Keratinocyte (primary cell): ENCODE results near the gene CDT1. TPM values are rescaled to one million over a fixed set of nuclear protein-coding genes. Genes with fewer than 3 reads are reported as not detected.

Source experiments
- DNase-seq: peaks from one replicate; pipeline ENCODE4 v3.0.0-alpha.2; 2011; ENCODE audit warnings: low read depth, missing footprints, low spot score
- FAIRE-seq: peaks from 2 replicates; lab custom pipeline; 2011; peaks lifted over from hg19 to GRCh38; lab: Jason Lieb, UNC
- H2AFZ ChIP-seq: 2 replicates; pipeline ENCODE4 v1.6.0; 2012; ENCODE audit warnings: low read length, control low read depth, inconsistent platforms; ENCODE audit not compliant: control insufficient read depth
- H3K27ac ChIP-seq: 2 replicates; pipeline ENCODE4 v1.5.1; 2011; ENCODE audit warnings: low read length; ENCODE audit not compliant: control insufficient read depth, insufficient read depth
- H3K27me3 ChIP-seq: 3 replicates; pipeline ENCODE4 v1.6.0; 2011; ENCODE audit warnings: low read length; ENCODE audit not compliant: control insufficient read depth, insufficient read depth; ENCODE audit errors: extremely low read depth
- H3K36me3 ChIP-seq, 2 experiments: 2 replicates in 1 of 2; 3 replicates in 1 of 2; pipeline ENCODE4 v1.5.1; 2011; ENCODE audit warnings: low read length in 2 of 2, mild to moderate bottlenecking in 1 of 2; ENCODE audit not compliant: control insufficient read depth in 2 of 2, insufficient read depth in 2 of 2; ENCODE audit errors: extremely low read depth in 1 of 2
- H3K4me1 ChIP-seq: 3 replicates; pipeline ENCODE4 v1.5.1; 2011; ENCODE audit warnings: low read length; ENCODE audit not compliant: control insufficient read depth, insufficient read depth; ENCODE audit errors: extremely low read depth
- H3K4me2 ChIP-seq: 3 replicates; pipeline ENCODE4 v1.6.0; 2011; ENCODE audit warnings: low read depth, low read length; ENCODE audit not compliant: control insufficient read depth, insufficient read depth; ENCODE audit errors: extremely low read depth
- H3K4me3 ChIP-seq, 3 experiments: fragments of 200-600 bp in 1 of 3; sonication (generic) in 1 of 3; 2 replicates in 2 of 3; 3 replicates in 1 of 3; pipeline ENCODE4 v1.5.1; 2011 to 2016; ENCODE audit warnings: low read length in 3 of 3, mild to moderate bottlenecking in 3 of 3, control low read depth in 2 of 3, inconsistent platforms in 1 of 3, low read depth in 1 of 3, mixed read lengths in 1 of 3, mixed run types in 1 of 3, moderate library complexity in 1 of 3; ENCODE audit not compliant: control insufficient read depth in 2 of 3, insufficient read depth in 2 of 3; ENCODE audit errors: extremely low read depth in 1 of 3
- H3K79me2 ChIP-seq: 2 replicates; pipeline ENCODE4 v1.6.0; 2012; ENCODE audit warnings: low read length; ENCODE audit not compliant: control insufficient read depth, insufficient read depth
- H3K9ac ChIP-seq: 3 replicates; pipeline ENCODE4 v1.6.0; 2011; ENCODE audit warnings: low read length; ENCODE audit not compliant: control insufficient read depth, insufficient read depth; ENCODE audit errors: extremely low read depth
- H3K9me1 ChIP-seq: 3 replicates; pipeline ENCODE4 v1.6.0; 2011; ENCODE audit warnings: low read length; ENCODE audit not compliant: control insufficient read depth, insufficient read depth; ENCODE audit errors: extremely low read depth
- H3K9me3 ChIP-seq: 2 replicates; pipeline ENCODE4 v1.5.1; 2012; ENCODE audit warnings: low read depth, low read length; ENCODE audit not compliant: control insufficient read depth
- H4K20me1 ChIP-seq: 3 replicates; pipeline ENCODE4 v1.6.0; 2011; ENCODE audit warnings: low read length; ENCODE audit not compliant: control insufficient read depth, insufficient read depth; ENCODE audit errors: extremely low read depth
- EZH2 ChIP-seq: IDR thresholded peaks from one replicate; pipeline ENCODE4 v1.6.1; 2012; ENCODE audit warnings: inconsistent platforms, mild to moderate bottlenecking, low read length, moderate library complexity
- dilution Hi-C: fragments of 300-500 bp; cut with MboI; formaldehyde crosslinking; loops from one replicate; pipeline ENCODE4 v1.7.0; 2020; ENCODE audit warnings: low sequenced_read_pairs; ENCODE audit not compliant: extremely low pct_ligation_motif_present
- polyA plus RNA-seq, 5 experiments: library from polyadenylated mRNA; depleted of rRNA in 3 of 5; stranded (reverse) in 3 of 5; stranded (forward) in 1 of 5; unstranded in 1 of 5; fragments of >200 nt; gene quantifications; 1 replicate in 1 of 5; 2 replicates in 3 of 5; 3 replicates in 1 of 5; pipeline versions ENCODE4 v1.2.1 to v1.2.3, GENCODE V29; 2011 to 2012; ENCODE audit warnings: missing spikeins in 2 of 5, low read depth in 1 of 5, low replicate concordance in 1 of 5
- TF ChIP-seq, protein P1 (sequence below), 3 experiments: IDR thresholded peaks in 1 of 3; conservative IDR thresholded peaks in 1 of 3; optimal IDR thresholded peaks in 1 of 3; 2 replicates in 2 of 3; 3 replicates in 1 of 3; pipeline versions ENCODE3 to v1.5.1; 2011; ENCODE audit warnings: low read length in 3 of 3, mild to moderate bottlenecking in 3 of 3, moderate library complexity in 2 of 3, control low read depth in 1 of 3, inconsistent platforms in 1 of 3; ENCODE audit not compliant: insufficient read depth in 2 of 3; ENCODE audit errors: extremely low read depth in 1 of 3

Gene CDT1
- polyA plus RNA-seq, 1 donor (not counting 4 experiments of a cell fraction or from before 2014, with no cell fraction given), result 2.0 TPM

GRCh38 chr16:88754912-88755744 is 48.5 kb upstream of the CDT1 start:
- DNase-seq, result peak; percentile 94
- Histone ChIP-seq H3K4me1 (peaks cover 26% of the 10 kb centered on the region), H3K79me2 (peaks cover 83% of the 10 kb centered on the region), H3K4me2 (peak overlapping the region; percentile 81), H3K9me1 (no peaks in the 10 kb centered on the region), H3K9ac (peak overlapping the region; percentile 67), H3K27me3 (no peaks in the 10 kb centered on the region), H3K9me3 (no peaks in the 10 kb centered on the region), H2AFZ (no peak overlapping the region), H3K4me3 (peak overlapping the region in 2 of 3 experiments; percentile 34 to 44), H3K27ac (peak overlapping the region; percentile 61), H3K36me3 (peaks cover 11 to 23% of the 10 kb centered on the region in 2 experiments), H4K20me1 (peaks cover 20% of the 10 kb centered on the region)
- TF ChIP-seq EZH2, result no peak
- TF ChIP-seq, protein P1, sequence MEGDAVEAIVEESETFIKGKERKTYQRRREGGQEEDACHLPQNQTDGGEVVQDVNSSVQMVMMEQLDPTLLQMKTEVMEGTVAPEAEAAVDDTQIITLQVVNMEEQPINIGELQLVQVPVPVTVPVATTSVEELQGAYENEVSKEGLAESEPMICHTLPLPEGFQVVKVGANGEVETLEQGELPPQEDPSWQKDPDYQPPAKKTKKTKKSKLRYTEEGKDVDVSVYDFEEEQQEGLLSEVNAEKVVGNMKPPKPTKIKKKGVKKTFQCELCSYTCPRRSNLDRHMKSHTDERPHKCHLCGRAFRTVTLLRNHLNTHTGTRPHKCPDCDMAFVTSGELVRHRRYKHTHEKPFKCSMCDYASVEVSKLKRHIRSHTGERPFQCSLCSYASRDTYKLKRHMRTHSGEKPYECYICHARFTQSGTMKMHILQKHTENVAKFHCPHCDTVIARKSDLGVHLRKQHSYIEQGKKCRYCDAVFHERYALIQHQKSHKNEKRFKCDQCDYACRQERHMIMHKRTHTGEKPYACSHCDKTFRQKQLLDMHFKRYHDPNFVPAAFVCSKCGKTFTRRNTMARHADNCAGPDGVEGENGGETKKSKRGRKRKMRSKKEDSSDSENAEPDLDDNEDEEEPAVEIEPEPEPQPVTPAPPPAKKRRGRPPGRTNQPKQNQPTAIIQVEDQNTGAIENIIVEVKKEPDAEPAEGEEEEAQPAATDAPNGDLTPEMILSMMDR (optimal IDR thresholded peaks at IDR 0.05 in 1 of 3, IDR thresholded peaks at IDR 0.05 in 1 of 3, conservative IDR thresholded peaks at IDR 0.05 in 1 of 3; ENCODE audit: extremely low read depth in 1 of 3, insufficient read depth in 2 of 3, low read length in 3 of 3), result peak in 1 of 3 experiments; percentile 50
- dilution Hi-C loops, result loop anchor here (25.0 kb wide), 1 partner anchor 93 kb away; the partner anchor contains the start of genes CYBA and MVD
- peak; percentile 97 for FAIRE-seq

DNA sequence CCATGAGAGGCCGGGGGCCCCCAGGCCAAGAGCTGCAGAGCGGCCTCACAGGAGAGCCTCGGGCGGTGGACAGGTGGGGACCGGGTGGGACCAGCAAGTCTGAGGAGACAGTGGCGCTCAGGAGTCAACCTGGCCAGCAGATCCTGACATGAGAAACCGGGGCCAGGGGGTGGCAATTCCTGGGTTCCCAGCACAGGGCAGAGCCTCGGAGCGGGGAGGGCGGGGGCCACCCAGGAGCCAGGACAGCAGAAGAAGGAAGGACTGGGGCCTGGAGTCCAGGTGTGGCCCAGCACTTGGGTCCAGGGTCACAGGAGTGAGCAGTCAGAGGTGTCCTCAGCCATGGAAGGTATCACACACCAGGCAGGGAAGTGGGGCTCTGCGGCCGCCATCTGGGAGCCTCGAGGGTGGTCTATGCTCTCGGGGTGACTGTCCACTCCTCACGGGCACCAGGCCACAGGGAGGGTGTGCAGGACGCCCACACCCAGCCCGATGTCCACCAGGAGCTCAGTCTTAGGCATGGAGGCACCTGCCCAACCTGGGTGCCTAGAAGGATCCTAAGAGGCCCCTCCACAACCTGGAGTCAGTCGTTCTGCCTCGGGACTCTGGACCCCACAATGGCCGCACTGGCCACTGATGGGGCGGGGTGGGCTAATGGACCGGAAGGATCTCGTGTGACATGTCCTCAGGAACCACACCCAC is 47.7 kb upstream of the CDT1 start:
- no peaks in the 10 kb centered on the region for H3K9me3 ChIP-seq
- dilution Hi-C loops, result loop anchor here (25.0 kb wide), 1 partner anchor 94 kb away; the partner anchor contains the start of genes CYBA and MVD
- H3K4me1 ChIP-seq, result peaks cover 26% of the 10 kb centered on the region
- DNase-seq (no peak), FAIRE-seq (no peak)
- H3K36me3 ChIP-seq, result peaks cover 11 to 25% of the 10 kb centered on the region in 2 experiments
- H3K4me3 ChIP-seq, result peak overlapping the region in 1 of 3 experiments; percentile 44
- TF ChIP-seq, protein P1 (optimal IDR thresholded peaks at IDR 0.05 in 1 of 3, IDR thresholded peaks at IDR 0.05 in 1 of 3, conservative IDR thresholded peaks at IDR 0.05 in 1 of 3; ENCODE audit: extremely low read depth in 1 of 3, insufficient read depth in 2 of 3, low read length in 3 of 3), result no peak
- TF ChIP-seq EZH2, result no peak
- no peak overlapping the region for H2AFZ ChIP-seq
- no peaks in the 10 kb centered on the region for H3K9me1 ChIP-seq
- peaks cover 27% of the 10 kb centered on the region for H4K20me1 ChIP-seq
- peaks cover 83% of the 10 kb centered on the region for H3K79me2 ChIP-seq
- H3K4me2 ChIP-seq, result peak overlapping the region; percentile 81
- peak overlapping the region; percentile 54 for H3K27ac ChIP-seq
- peak overlapping the region; percentile 26 for H3K9ac ChIP-seq
- no peaks in the 10 kb centered on the region for H3K27me3 ChIP-seq
